IMR-90 (cell line): ENCODE data around the gene COX7A1. TPM values are rescaled to one million over a fixed set of nuclear protein-coding genes. Genes with fewer than 3 reads are reported as not detected.
A peak's percentile ranks its signal among the peaks of the same experiment; 100 is the strongest.

Source experiments
- ATAC-seq: fragments of 200-7000 bp; cut with Tn5 transposase; 2 replicates; pipeline ENCODE4 v1.9.1; 2020; ENCODE audit warnings: low read depth, mild to moderate bottlenecking, moderate library complexity
- BruUV-seq: library from RNA; stranded (reverse); fragments of 400-500 nt; replicated peaks from 2 replicates; lab custom pipeline; 2021; lab: Mats Ljungman, UMichigan
- CTCF ChIA-PET: fragments of 300-600 bp; formaldehyde crosslinking; extraction: SDS; loops from one replicate; lab custom pipeline; 2021; ENCODE audit warnings: antibody characterized with exemption; lab: Yijun Ruan, JAX
- POLR2A ChIA-PET: fragments of 300-600 bp; sonication (Branson Sonifier 250); formaldehyde crosslinking; loops from one replicate; lab custom pipeline; 2022; ENCODE audit warnings: antibody characterized with exemption; ENCODE audit not compliant: unreplicated experiment; lab: Charles Lee
- DNase-seq: peaks from one replicate; pipeline ENCODE4 v3.0.0; 2013
- H2AFZ ChIP-seq: replicated peaks from 2 replicates; pipeline ENCODE3; 2013; ENCODE audit warnings: low read length, mild to moderate bottlenecking; ENCODE audit not compliant: poor library complexity
- H2AK5ac ChIP-seq: 2 replicates; pipeline ENCODE4 v1.6.1; 2013; ENCODE audit warnings: low read depth, low read length, inconsistent platforms
- H2AK9ac ChIP-seq: replicated peaks from 2 replicates; pipeline ENCODE3; 2013; ENCODE audit warnings: mild to moderate bottlenecking, low read depth, low read length, moderate library complexity; ENCODE audit not compliant: poor library complexity
- H2BK120ac ChIP-seq: 2 replicates; pipeline ENCODE4 v1.6.1; 2013; ENCODE audit warnings: low read depth, low read length, inconsistent platforms
- H2BK15ac ChIP-seq: 3 replicates; pipeline ENCODE4 v1.6.1; 2013; ENCODE audit warnings: low read depth, low read length, inconsistent platforms
- H2BK20ac ChIP-seq: 2 replicates; pipeline ENCODE4 v1.6.1; 2013; ENCODE audit warnings: low read depth, mild to moderate bottlenecking, inconsistent platforms, low read length, moderate library complexity
- H2BK5ac ChIP-seq: 2 replicates; pipeline ENCODE4 v1.6.1; 2013; ENCODE audit warnings: mild to moderate bottlenecking, low read depth, low read length, inconsistent platforms; ENCODE audit not compliant: poor library complexity, severe bottlenecking
- H3K14ac ChIP-seq: replicated peaks from 2 replicates; pipeline ENCODE4 v1.6.1; 2013; ENCODE audit warnings: low read depth, low read length, inconsistent platforms
- H3K18ac ChIP-seq: 2 replicates; pipeline ENCODE4 v1.6.1; 2013; ENCODE audit warnings: low read depth, low read length, control low read depth
- H3K23ac ChIP-seq: 2 replicates; pipeline ENCODE4 v1.6.1; 2013; ENCODE audit warnings: low read depth, low read length, inconsistent platforms
- H3K27ac ChIP-seq: 2 replicates; pipeline ENCODE4 v1.5.1; 2013; ENCODE audit warnings: mild to moderate bottlenecking, control low read depth, low read length; ENCODE audit not compliant: insufficient read depth
- H3K27me3 ChIP-seq: 2 replicates; pipeline ENCODE4 v1.6.1; 2013; ENCODE audit warnings: low read length; ENCODE audit not compliant: control insufficient read depth, insufficient read depth
- H3K36me3 ChIP-seq: 2 replicates; pipeline ENCODE4 v1.6.1; 2013; ENCODE audit warnings: low read length, mixed read lengths; ENCODE audit not compliant: control insufficient read depth, insufficient read depth
- H3K4ac ChIP-seq: 2 replicates; pipeline ENCODE4 v1.6.1; 2013; ENCODE audit warnings: low read depth, low read length, inconsistent platforms
- H3K4me1 ChIP-seq: 2 replicates; pipeline ENCODE4 v1.6.1; 2013; ENCODE audit warnings: low read length, mixed read lengths; ENCODE audit not compliant: control insufficient read depth, insufficient read depth
- H3K4me2 ChIP-seq: 2 replicates; pipeline ENCODE4 v1.6.1; 2013; ENCODE audit warnings: low read depth, mild to moderate bottlenecking, control low read depth, low read length, moderate library complexity
- H3K4me3 ChIP-seq: 2 replicates; pipeline ENCODE4 v1.5.1; 2013; ENCODE audit warnings: low read depth, mild to moderate bottlenecking, control low read depth, low read length, moderate library complexity; ENCODE audit not compliant: insufficient read depth
- H3K56ac ChIP-seq: 2 replicates; pipeline ENCODE4 v1.6.1; 2013; ENCODE audit warnings: low read length, inconsistent platforms; ENCODE audit not compliant: insufficient read depth; ENCODE audit errors: extremely low read depth
- H3K79me1 ChIP-seq, 2 experiments: 2 replicates each; pipeline ENCODE4 v1.6.1; 2013; ENCODE audit warnings: low read length in 2 of 2, inconsistent platforms in 1 of 2, low read depth in 1 of 2
- H3K9ac ChIP-seq: 2 replicates; pipeline ENCODE4 v1.6.1; 2013; ENCODE audit warnings: low read depth, low read length, control low read depth
- H3K9me1 ChIP-seq: 2 replicates; pipeline ENCODE4 v1.6.1; 2013; ENCODE audit warnings: low read length, inconsistent platforms; ENCODE audit not compliant: insufficient read depth
- H3K9me3 ChIP-seq: 2 replicates; pipeline ENCODE4 v1.6.1; 2013; ENCODE audit warnings: low read length; ENCODE audit not compliant: control insufficient read depth, insufficient read depth
- H4K20me1 ChIP-seq: 2 replicates; pipeline ENCODE4 v1.6.1; 2013; ENCODE audit warnings: low read length, inconsistent platforms; ENCODE audit not compliant: insufficient read depth
- H4K5ac ChIP-seq: 2 replicates; pipeline ENCODE4 v1.6.1; 2013; ENCODE audit warnings: mild to moderate bottlenecking, low read depth, low read length, control low read depth
- H4K8ac ChIP-seq, 2 experiments: 2 replicates each; pipeline ENCODE4 v1.6.1; 2013; ENCODE audit warnings: low read depth in 2 of 2, low read length in 2 of 2, control low read depth in 1 of 2, inconsistent platforms in 1 of 2
- H4K91ac ChIP-seq: 2 replicates; pipeline ENCODE4 v1.6.1; 2013; ENCODE audit warnings: low read depth, low read length, inconsistent platforms; ENCODE audit not compliant: insufficient read depth
- BHLHE40 ChIP-seq: fragments of 150-350 bp; IDR thresholded peaks from 2 replicates; pipeline ENCODE4 v1.6.1; 2016; ENCODE audit warnings: mild to moderate bottlenecking, low read depth, low read length
- CEBPB ChIP-seq: IDR thresholded peaks from 2 replicates; pipeline ENCODE4 v1.6.1; 2012; ENCODE audit warnings: low read depth, low read length, improper control_type of control experiment
- CHD1 ChIP-seq: IDR thresholded peaks from 2 replicates; pipeline ENCODE4 v1.6.1; 2012; ENCODE audit warnings: low read depth, low read length, improper control_type of control experiment
- FOS ChIP-seq: fragments of 150-350 bp; IDR thresholded peaks from 2 replicates; pipeline ENCODE4 v1.6.1; 2016; ENCODE audit warnings: low read depth, low read length
- MAFK ChIP-seq: IDR thresholded peaks from 2 replicates; pipeline ENCODE4 v1.6.1; 2012; ENCODE audit warnings: low read depth, low read length, improper control_type of control experiment
- MAZ ChIP-seq: IDR thresholded peaks from 2 replicates; pipeline ENCODE4 v1.6.1; 2012; ENCODE audit warnings: low read depth, mild to moderate bottlenecking, low read length, improper control_type of control experiment, moderate library complexity, borderline replicate concordance
- MXI1 ChIP-seq: IDR thresholded peaks from 2 replicates; pipeline ENCODE4 v1.6.1; 2012; ENCODE audit warnings: low read depth, mild to moderate bottlenecking, low read length, moderate library complexity, borderline replicate concordance
- NFE2L2 ChIP-seq: fragments of 150-350 bp; IDR thresholded peaks from 2 replicates; pipeline ENCODE4 v1.6.1; 2016; ENCODE audit warnings: low read depth, mild to moderate bottlenecking, low read length
- POLR2A ChIP-seq: IDR thresholded peaks from 2 replicates; pipeline ENCODE4 v1.6.1; 2012; ENCODE audit warnings: mild to moderate bottlenecking, low read depth, low read length
- RAD21 ChIP-seq: IDR thresholded peaks from 2 replicates; pipeline ENCODE4 v1.6.1; 2012; ENCODE audit warnings: low read length, improper control_type of control experiment
- RCOR1 ChIP-seq: IDR thresholded peaks from 2 replicates; pipeline ENCODE4 v1.6.1; 2012; ENCODE audit warnings: mild to moderate bottlenecking, low read length, improper control_type of control experiment; ENCODE audit not compliant: insufficient replicate concordance
- RFX5 ChIP-seq: IDR thresholded peaks from 2 replicates; pipeline ENCODE4 v1.8.0; 2012; ENCODE audit warnings: low read depth, mild to moderate bottlenecking, low read length, moderate library complexity
- SMC3 ChIP-seq: fragments of 150-350 bp; IDR thresholded peaks from 2 replicates; pipeline ENCODE4 v1.6.1; 2016; ENCODE audit warnings: low read depth, mild to moderate bottlenecking, antibody characterized with exemption, low read length, moderate library complexity
- WGBS, 2 experiments: methylation state at CpG; one replicate each; pipeline versions ENCODE4 v1.1.5 to v1.1.7; 2013; ENCODE audit warnings: missing lambda C conversion rate in 2 of 2; ENCODE audit not compliant: insufficient read length in 1 of 2; ENCODE audit errors: extremely low coverage in 2 of 2; 5-methylcytosine and 5-hydroxymethylcytosine counted together
- dilution Hi-C: fragments of 300-500 bp; cut with HindIII; formaldehyde crosslinking; loops from one replicate; pipeline ENCODE4 v1.14.3; 2018; ENCODE audit warnings: low sequenced_read_pairs; ENCODE audit not compliant: unreplicated experiment
- in situ Hi-C: fragments of 300-500 bp; cut with MboI; formaldehyde crosslinking; loops from 3 replicates; pipeline ENCODE4 v1.14.3; 2019; ENCODE audit warnings: low sequenced_read_pairs, inconsistent platforms, mixed read lengths
- intact Hi-C: fragments of 100-400 bp; cut with micrococcal nuclease; formaldehyde crosslinking; loops from 2 replicates; pipeline ENCODE4 v1.10.0; 2022
- polyA plus RNA-seq, 3 experiments: library from polyadenylated mRNA; depleted of rRNA; stranded (reverse); fragments of >200 nt; gene quantifications; 2 replicates each; pipeline ENCODE4 v1.2.3, GENCODE V29; 2012; ENCODE audit warnings: low replicate concordance in 1 of 3
- total RNA-seq: library from RNA; depleted of rRNA; stranded (reverse); fragments of >200 nt; gene quantifications from 2 replicates; pipeline ENCODE4 v1.2.3, GENCODE V29; 2012
- TF ChIP-seq, protein P1 (sequence below): fragments of 150-350 bp; IDR thresholded peaks from 2 replicates; pipeline ENCODE4 v1.6.1; 2017; ENCODE audit warnings: mild to moderate bottlenecking, antibody characterized with exemption, low read length, low read depth
- TF ChIP-seq, protein P2 (sequence below): fragments of 150-350 bp; IDR thresholded peaks from 2 replicates; pipeline ENCODE4 v1.6.1; 2016; ENCODE audit warnings: low read depth, mild to moderate bottlenecking, low read length, moderate library complexity, borderline replicate concordance
- TF ChIP-seq, protein P3 (sequence below): conservative IDR thresholded peaks from 2 replicates; pipeline ENCODE4 v1.5.1; 2012; ENCODE audit warnings: mild to moderate bottlenecking, low read depth, low read length, improper control_type of control experiment

Gene COX7A1
- total and polyA plus RNA-seq, 2 of the 4 experiments (the other 2 are of a cell fraction) = 0.54 to 6.9 TPM

DNA sequence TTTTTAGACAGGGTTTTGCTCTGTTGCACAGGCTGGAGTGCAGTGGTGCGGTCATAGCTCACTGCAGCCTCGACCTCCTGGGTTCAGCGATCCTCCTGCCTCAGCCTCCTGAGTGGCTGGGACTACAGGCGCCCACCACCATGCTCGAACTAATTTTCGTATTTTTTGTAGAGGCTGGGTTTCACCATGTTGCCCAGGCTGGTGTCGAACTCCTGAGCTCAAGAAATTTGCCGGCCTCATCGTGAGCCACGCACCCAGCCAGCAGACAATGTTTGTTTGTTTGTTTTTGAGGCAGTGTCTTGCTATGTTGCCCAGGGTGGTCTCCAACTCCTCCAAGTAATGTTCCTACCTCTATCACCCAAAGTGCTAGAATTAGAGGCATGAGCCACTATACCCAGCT, 879 bp upstream of the COX7A1 start:
- POLR2A ChIA-PET = no interaction called here
- Histone ChIP-seq H3K27me3 (no peaks in the 10 kb centered on the region), H2BK15ac (no peak overlapping the region), H2AFZ (no peak overlapping the region), H3K4me1 (peaks cover 6% of the 10 kb centered on the region; the same call in 1 of the 2 replicates), H3K4ac (0 out of 2 replicates have a peak overlapping the region, but pooled peaks have one; percentile 10), H4K8ac (no peak overlapping the region; a peak in 1 of 4 replicates), H3K23ac (no peak overlapping the region), H3K79me1 (peaks cover 4 to 28% of the 10 kb centered on the region in 2 experiments; a peak in 2 of 4 replicates), H4K5ac (no peak overlapping the region), H3K56ac (no peak overlapping the region), H4K91ac (no peak overlapping the region), H2AK5ac (no peak overlapping the region), H3K27ac (no peak overlapping the region), H3K36me3 (peaks cover 24% of the 10 kb centered on the region), H3K14ac (no peak overlapping the region), H3K4me3 (no peak overlapping the region), H2BK20ac (no peak overlapping the region), H2AK9ac (peak overlapping the region; percentile 37), H4K20me1 (peaks cover 10% of the 10 kb centered on the region), H3K9me1 (no peaks in the 10 kb centered on the region; the same call in 1 of the 2 replicates), H3K9me3 (no peaks in the 10 kb centered on the region), H3K18ac (no peak overlapping the region), H3K4me2 (no peak overlapping the region), H3K9ac (no peak overlapping the region), H2BK5ac (no peak overlapping the region), H2BK120ac (no peak overlapping the region)
- TF ChIP-seq, protein P1, sequence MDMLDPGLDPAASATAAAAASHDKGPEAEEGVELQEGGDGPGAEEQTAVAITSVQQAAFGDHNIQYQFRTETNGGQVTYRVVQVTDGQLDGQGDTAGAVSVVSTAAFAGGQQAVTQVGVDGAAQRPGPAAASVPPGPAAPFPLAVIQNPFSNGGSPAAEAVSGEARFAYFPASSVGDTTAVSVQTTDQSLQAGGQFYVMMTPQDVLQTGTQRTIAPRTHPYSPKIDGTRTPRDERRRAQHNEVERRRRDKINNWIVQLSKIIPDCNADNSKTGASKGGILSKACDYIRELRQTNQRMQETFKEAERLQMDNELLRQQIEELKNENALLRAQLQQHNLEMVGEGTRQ = no peak
- TF ChIP-seq MXI1 (no peak), SMC3 (no peak), RAD21 (no peak), BHLHE40 (no peak), FOS (no peak), NFE2L2 (no peak), CHD1 (no peak), MAFK (no peak), POLR2A (no peak), RCOR1 (no peak), CEBPB (no peak), MAZ (no peak), RFX5 (no peak)
- TF ChIP-seq, protein P2, sequence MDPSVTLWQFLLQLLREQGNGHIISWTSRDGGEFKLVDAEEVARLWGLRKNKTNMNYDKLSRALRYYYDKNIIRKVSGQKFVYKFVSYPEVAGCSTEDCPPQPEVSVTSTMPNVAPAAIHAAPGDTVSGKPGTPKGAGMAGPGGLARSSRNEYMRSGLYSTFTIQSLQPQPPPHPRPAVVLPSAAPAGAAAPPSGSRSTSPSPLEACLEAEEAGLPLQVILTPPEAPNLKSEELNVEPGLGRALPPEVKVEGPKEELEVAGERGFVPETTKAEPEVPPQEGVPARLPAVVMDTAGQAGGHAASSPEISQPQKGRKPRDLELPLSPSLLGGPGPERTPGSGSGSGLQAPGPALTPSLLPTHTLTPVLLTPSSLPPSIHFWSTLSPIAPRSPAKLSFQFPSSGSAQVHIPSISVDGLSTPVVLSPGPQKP = no peak
- TF ChIP-seq, protein P3, sequence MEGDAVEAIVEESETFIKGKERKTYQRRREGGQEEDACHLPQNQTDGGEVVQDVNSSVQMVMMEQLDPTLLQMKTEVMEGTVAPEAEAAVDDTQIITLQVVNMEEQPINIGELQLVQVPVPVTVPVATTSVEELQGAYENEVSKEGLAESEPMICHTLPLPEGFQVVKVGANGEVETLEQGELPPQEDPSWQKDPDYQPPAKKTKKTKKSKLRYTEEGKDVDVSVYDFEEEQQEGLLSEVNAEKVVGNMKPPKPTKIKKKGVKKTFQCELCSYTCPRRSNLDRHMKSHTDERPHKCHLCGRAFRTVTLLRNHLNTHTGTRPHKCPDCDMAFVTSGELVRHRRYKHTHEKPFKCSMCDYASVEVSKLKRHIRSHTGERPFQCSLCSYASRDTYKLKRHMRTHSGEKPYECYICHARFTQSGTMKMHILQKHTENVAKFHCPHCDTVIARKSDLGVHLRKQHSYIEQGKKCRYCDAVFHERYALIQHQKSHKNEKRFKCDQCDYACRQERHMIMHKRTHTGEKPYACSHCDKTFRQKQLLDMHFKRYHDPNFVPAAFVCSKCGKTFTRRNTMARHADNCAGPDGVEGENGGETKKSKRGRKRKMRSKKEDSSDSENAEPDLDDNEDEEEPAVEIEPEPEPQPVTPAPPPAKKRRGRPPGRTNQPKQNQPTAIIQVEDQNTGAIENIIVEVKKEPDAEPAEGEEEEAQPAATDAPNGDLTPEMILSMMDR = no peak
- dilution Hi-C loops = no loop called here
- intact Hi-C loops = no loop called here
- in situ Hi-C loops = no loop called here
- no TSS peak for BruUV-seq
- 94% methylated on average over 3 of the region's 10 CpGs; no CpG with 5 or more reads in 1 of the 2 experiments for WGBS, 2 experiments
- CTCF ChIA-PET = interaction anchor here (0.6 to 0.9 kb wide), 4 partner anchors 9 to 75 kb away, joined by 3 to 6 read pairs (median 4); no protein-coding TSS in a partner anchor
- ATAC-seq (no peak), DNase-seq (no peak)
